Measurements from ENCODE around the gene SCRN2. TPM values are rescaled to one million over a fixed set of nuclear protein-coding genes. Genes with fewer than 3 reads are reported as not detected.

Gene SCRN2
- total and polyA plus RNA-seq, 2 donors (not counting 3 experiments of a cell fraction or from before 2014, with no cell fraction given), result 31.7 to 48.9 TPM

DNA sequence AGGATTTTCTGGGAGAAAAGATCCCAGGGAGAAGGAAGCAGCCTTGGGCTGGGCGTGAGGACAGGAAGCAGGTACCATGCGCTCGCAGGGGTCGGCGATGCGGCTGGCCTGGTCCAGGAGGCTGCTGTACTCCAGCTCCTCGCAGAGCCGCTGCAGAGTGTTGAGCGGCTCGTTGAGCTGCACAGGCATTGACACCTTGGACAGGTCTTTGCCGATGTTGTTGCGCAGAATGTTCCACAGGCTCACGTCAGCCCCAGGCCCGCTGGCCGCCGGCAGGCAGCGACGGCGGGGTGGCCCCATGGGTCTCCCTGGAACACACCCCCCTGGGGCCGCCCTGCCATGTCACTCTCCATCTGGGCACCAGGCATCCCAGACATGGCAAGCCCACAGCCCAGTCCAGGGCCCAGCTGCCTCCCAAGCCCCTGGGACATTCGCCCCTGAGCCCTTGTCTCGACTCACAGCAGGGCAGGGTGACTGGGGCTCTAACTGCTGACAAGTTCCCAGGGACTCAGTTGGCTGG lies 27.5 kb downstream of the SCRN2 start:
- ChIA-PET CTCF (no interaction called here), POLR2A (no interaction called here)
- Histone ChIP-seq H3K9ac (replicated peaks; ENCODE audit: extremely low read depth, insufficient read depth, low read length) (no peak overlapping the region), H3K4me2 (ENCODE audit: insufficient read depth, low read length) (no peak overlapping the region), H3K36me3 (ENCODE audit: control insufficient read depth in 2 of 2, extremely low read depth in 1 of 2, insufficient read depth in 2 of 2, low read length in 2 of 2) (peaks cover 7 to 63% of the 10 kb centered on the region in 2 experiments), H3K79me2 (ENCODE audit: control insufficient read depth, insufficient read depth, low read length) (no peaks in the 10 kb centered on the region), H3K9me1 (replicated peaks; ENCODE audit: control insufficient read depth, extremely low read depth, insufficient read depth, low read length) (no peaks in the 10 kb centered on the region), H3K4me3 (replicated peaks in 1 of 3; ENCODE audit: insufficient read depth in 1 of 3, low read depth in 1 of 3, low read length in 3 of 3) (no peak overlapping the region), H3K9me3 (replicated peaks; ENCODE audit: control insufficient read depth, insufficient read depth, low read length) (no peaks in the 10 kb centered on the region), H3K27me3 (ENCODE audit: control insufficient read depth in 2 of 2, insufficient read depth in 2 of 2, low read length in 2 of 2) (no peaks in the 10 kb centered on the region), H3K4me1 (ENCODE audit: control insufficient read depth, extremely low read depth, insufficient read depth, low read length) (peaks cover 9% of the 10 kb centered on the region), H4K20me1 (replicated peaks; ENCODE audit: control insufficient read depth, extremely low read depth, insufficient read depth, low read length) (no peaks in the 10 kb centered on the region), H3K27ac (ENCODE audit: insufficient read depth, low read depth, low read length) (no peak overlapping the region), H2AFZ (ENCODE audit: low read depth, low read length) (no peak overlapping the region)
- dilution Hi-C loops (cut with MboI; ENCODE audit: extremely low pct_ligation_motif_present, low sequenced_read_pairs) (no loop called here), intact Hi-C loops (cut with micrococcal nuclease) (no loop called here)
- DNase-seq (ENCODE audit: low read depth, low spot score) (no peak), FAIRE-seq (no peak)
- no TSS peak for BruUV-seq (replicated peaks)
- TF ChIP-seq, protein P1, sequence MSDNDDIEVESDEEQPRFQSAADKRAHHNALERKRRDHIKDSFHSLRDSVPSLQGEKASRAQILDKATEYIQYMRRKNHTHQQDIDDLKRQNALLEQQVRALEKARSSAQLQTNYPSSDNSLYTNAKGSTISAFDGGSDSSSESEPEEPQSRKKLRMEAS (IDR thresholded peaks at IDR 0.05; ENCODE audit: insufficient read depth, insufficient read length), result no peak
- TF ChIP-seq JUN (IDR thresholded peaks at IDR 0.05; ENCODE audit: borderline replicate concordance, insufficient read depth, insufficient read length, low read depth), result no peak
- TF ChIP-seq MYC (IDR thresholded peaks at IDR 0.05; ENCODE audit: low read depth, low read length), result no peak
- no peak for TF ChIP-seq POLR2A (IDR thresholded peaks at IDR 0.05; ENCODE audit: low read depth, low read length)
- no peak for TF ChIP-seq POLR2AphosphoS5 (IDR thresholded peaks at IDR 0.05; ENCODE audit: insufficient read depth, low read depth, low read length)
- TF ChIP-seq EZH2 (IDR thresholded peaks at IDR 0.05; ENCODE audit: borderline replicate concordance, low read depth, low read length, severe bottlenecking), result no peak
- TF ChIP-seq, protein P2, sequence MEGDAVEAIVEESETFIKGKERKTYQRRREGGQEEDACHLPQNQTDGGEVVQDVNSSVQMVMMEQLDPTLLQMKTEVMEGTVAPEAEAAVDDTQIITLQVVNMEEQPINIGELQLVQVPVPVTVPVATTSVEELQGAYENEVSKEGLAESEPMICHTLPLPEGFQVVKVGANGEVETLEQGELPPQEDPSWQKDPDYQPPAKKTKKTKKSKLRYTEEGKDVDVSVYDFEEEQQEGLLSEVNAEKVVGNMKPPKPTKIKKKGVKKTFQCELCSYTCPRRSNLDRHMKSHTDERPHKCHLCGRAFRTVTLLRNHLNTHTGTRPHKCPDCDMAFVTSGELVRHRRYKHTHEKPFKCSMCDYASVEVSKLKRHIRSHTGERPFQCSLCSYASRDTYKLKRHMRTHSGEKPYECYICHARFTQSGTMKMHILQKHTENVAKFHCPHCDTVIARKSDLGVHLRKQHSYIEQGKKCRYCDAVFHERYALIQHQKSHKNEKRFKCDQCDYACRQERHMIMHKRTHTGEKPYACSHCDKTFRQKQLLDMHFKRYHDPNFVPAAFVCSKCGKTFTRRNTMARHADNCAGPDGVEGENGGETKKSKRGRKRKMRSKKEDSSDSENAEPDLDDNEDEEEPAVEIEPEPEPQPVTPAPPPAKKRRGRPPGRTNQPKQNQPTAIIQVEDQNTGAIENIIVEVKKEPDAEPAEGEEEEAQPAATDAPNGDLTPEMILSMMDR (IDR thresholded peaks at IDR 0.05; ENCODE audit: extremely low read depth in 1 of 2, insufficient read depth in 1 of 2, low read depth in 1 of 2, low read length in 2 of 2), result no peak
- no peak for TF ChIP-seq FOS (IDR thresholded peaks at IDR 0.05; ENCODE audit: borderline replicate concordance, insufficient read depth, low read length)
- no peak for TF ChIP-seq GATA2 (IDR thresholded peaks at IDR 0.05; ENCODE audit: insufficient read depth, insufficient read length, low read depth, low read length)

Measured in endothelial cell of umbilical vein (primary cell).